ENCODE data around the gene NSF. TPM values are rescaled to one million over a fixed set of nuclear protein-coding genes. Genes with fewer than 3 reads are reported as not detected.
"Not testable (repeated sequence)": the region's sequence is repeated elsewhere in the genome, so short reads cannot be mapped to it uniquely, and the experiment has no call there.

Gene NSF
- polyA plus RNA-seq, 3 donors = 33.1 to 35.4 (median 33.2) TPM

- DNase-seq (ENCODE audit: extremely low read depth in 1 of 11, low read depth in 9 of 11, low spot score in 4 of 11) = no peak
These were observed 148.1 kb downstream of the NSF start for GRCh38 chr17:46738544-46738943.

GRCh38 chr17:46739982-46740381, 149.5 kb downstream of the NSF start:
- no peak for DNase-seq (ENCODE audit: extremely low read depth in 1 of 11, low read depth in 9 of 11, low spot score in 4 of 11)

- no peak for DNase-seq (ENCODE audit: extremely low read depth in 1 of 11, low read depth in 9 of 11, low spot score in 4 of 11)
These were observed 150.8 kb downstream of the NSF start for GRCh38 chr17:46741122-46741730.

GRCh38 chr17:46742565-46743270, 152.2 kb downstream of the NSF start:
- DNase-seq (ENCODE audit: extremely low read depth in 1 of 11, low read depth in 9 of 11, low spot score in 4 of 11) = no peak

GRCh38 chr17:46744441-46744840, 154.0 kb downstream of the NSF start:
- DNase-seq (ENCODE audit: extremely low read depth in 1 of 11, low read depth in 9 of 11, low spot score in 4 of 11) = no peak

- DNase-seq (ENCODE audit: extremely low read depth in 1 of 11, low read depth in 9 of 11, low spot score in 4 of 11) = no peak
These were observed 154.9 kb downstream of the NSF start for GRCh38 chr17:46745376-46745775.

- no peak for DNase-seq (ENCODE audit: extremely low read depth in 1 of 11, low read depth in 9 of 11, low spot score in 4 of 11)
These were observed 161.0 kb downstream of the NSF start for GRCh38 chr17:46751425-46751824.

- DNase-seq (ENCODE audit: extremely low read depth in 1 of 11, low read depth in 9 of 11, low spot score in 4 of 11) = no peak
These were observed 163.3 kb downstream of the NSF start for GRCh38 chr17:46753776-46754175.

- no peak for DNase-seq (ENCODE audit: extremely low read depth in 1 of 11, low read depth in 9 of 11, low spot score in 4 of 11)
These were observed 165.7 kb downstream of the NSF start for GRCh38 chr17:46756081-46756735.

GRCh38 chr17:46756861-46757260, 166.4 kb downstream of the NSF start:
- DNase-seq (ENCODE audit: extremely low read depth in 1 of 11, low read depth in 9 of 11, low spot score in 4 of 11) = no peak

GRCh38 chr17:46757588-46757987, 167.1 kb downstream of the NSF start:
- not testable (repeated sequence) for DNase-seq (ENCODE audit: extremely low read depth in 1 of 11, low read depth in 9 of 11, low spot score in 4 of 11)

GRCh38 chr17:46758614-46759013, 168.1 kb downstream of the NSF start:
- DNase-seq (ENCODE audit: extremely low read depth in 1 of 11, low read depth in 9 of 11, low spot score in 4 of 11) = no peak

GRCh38 chr17:46759141-46759540, 168.7 kb downstream of the NSF start:
- DNase-seq (ENCODE audit: extremely low read depth in 1 of 11, low read depth in 9 of 11, low spot score in 4 of 11) = no peak

- no peak for DNase-seq (ENCODE audit: extremely low read depth in 1 of 11, low read depth in 9 of 11, low spot score in 4 of 11)
These were observed 172.9 kb downstream of the NSF start for GRCh38 chr17:46763416-46763815.

- DNase-seq (ENCODE audit: extremely low read depth in 1 of 11, low read depth in 9 of 11, low spot score in 4 of 11) = no peak
These were observed 173.7 kb downstream of the NSF start for GRCh38 chr17:46764000-46764708.

GRCh38 chr17:46764709-46765401, 174.4 kb downstream of the NSF start:
- DNase-seq (ENCODE audit: extremely low read depth in 1 of 11, low read depth in 9 of 11, low spot score in 4 of 11) = no peak

- DNase-seq (ENCODE audit: extremely low read depth in 1 of 11, low read depth in 9 of 11, low spot score in 4 of 11) = no peak
These were observed 175.0 kb downstream of the NSF start for GRCh38 chr17:46765453-46765852.

- no peak for DNase-seq (ENCODE audit: extremely low read depth in 1 of 11, low read depth in 9 of 11, low spot score in 4 of 11)
These were observed 176.3 kb downstream of the NSF start for GRCh38 chr17:46766493-46767491.

Measured in renal cortex interstitium (tissue), 11 donors.